B cell (primary cell): ENCODE results near the gene ATP8B3.

Experiments used
- CTCF ChIP-seq: fragments of 200-600 bp; IDR thresholded peaks from one replicate; pipeline ENCODE4 v1.8.0; 2022; ENCODE audit warnings: antibody characterized with exemption, mild to moderate bottlenecking
- EZH2 ChIP-seq: IDR thresholded peaks from 2 replicates; pipeline ENCODE4 v1.6.1; 2012; ENCODE audit warnings: borderline replicate concordance, low read depth, mild to moderate bottlenecking, moderate library complexity, low read length; ENCODE audit not compliant: insufficient read depth, poor library complexity, severe bottlenecking

- TF ChIP-seq CTCF (no peak), EZH2 (no peak)
Measured at GRCh38 chr19:1857648-1858326, 45.7 kb upstream of the ATP8B3 start.
